ENCODE results near the gene STXBP5.

STXBP5 gene

GRCh38 chr6:147331401-147331800, 127.2 kb downstream of the STXBP5 start:
- TF ChIP-seq, protein P1, sequence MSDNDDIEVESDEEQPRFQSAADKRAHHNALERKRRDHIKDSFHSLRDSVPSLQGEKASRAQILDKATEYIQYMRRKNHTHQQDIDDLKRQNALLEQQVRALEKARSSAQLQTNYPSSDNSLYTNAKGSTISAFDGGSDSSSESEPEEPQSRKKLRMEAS (IDR thresholded peaks at IDR 0.05; ENCODE audit: low read depth, low read length) = no peak
- no peak for TF ChIP-seq POLR2A (IDR thresholded peaks at IDR 0.05; ENCODE audit: extremely low read depth, insufficient read length)
- no peak for TF ChIP-seq CTCF (IDR thresholded peaks at IDR 0.05; ENCODE audit: low read depth, low read length)
- no peak for TF ChIP-seq MYC (IDR thresholded peaks at IDR 0.05; ENCODE audit: low read depth, low read length)
- H3K4me3 ChIP-seq (ENCODE audit: low read depth, low read length) = no peak overlapping the region
- no peak for DNase-seq (ENCODE audit: low read depth)

DNA sequence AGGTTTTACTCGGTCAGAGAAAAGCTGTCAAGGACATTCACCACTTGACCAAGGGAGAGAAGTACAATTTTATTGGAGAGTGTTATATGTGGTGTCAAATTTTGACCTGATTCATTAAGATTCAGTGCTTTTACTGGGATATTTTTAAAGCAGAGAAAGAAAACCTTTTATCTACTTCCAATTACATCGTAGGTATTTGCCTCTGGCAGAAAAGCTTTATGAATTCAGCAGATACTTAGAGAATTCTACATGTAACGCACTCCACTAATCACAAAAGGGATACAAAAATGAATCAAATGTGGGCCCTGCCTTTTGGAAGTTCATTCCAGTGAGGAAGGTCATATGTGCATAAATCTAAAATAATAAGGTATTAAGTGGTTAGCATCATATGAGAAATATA, 133.7 kb downstream of the STXBP5 start:
- no peak overlapping the region for H3K4me3 ChIP-seq (ENCODE audit: low read depth, low read length)
- no peak for TF ChIP-seq CTCF (IDR thresholded peaks at IDR 0.05; ENCODE audit: low read depth, low read length)
- no peak for DNase-seq (ENCODE audit: low read depth)

DNA sequence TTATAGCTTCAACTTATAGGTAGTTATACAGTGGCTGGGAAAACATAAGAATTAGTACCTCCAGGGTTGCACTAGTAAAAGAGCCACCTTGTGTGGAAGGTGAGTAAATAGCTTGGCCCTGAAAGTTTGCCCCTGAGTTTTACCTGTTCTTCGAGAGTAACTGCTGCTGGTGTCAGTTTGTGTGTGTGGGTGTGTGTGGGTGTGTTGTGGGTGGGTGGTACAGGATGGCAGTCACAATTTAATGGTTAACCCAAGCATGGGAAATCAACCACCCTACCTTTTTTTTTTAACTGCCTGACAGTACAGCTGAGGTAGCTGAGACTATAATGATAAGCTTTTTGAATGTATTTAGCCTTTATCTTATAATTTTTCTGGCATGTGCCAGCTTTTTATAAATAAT, 137.3 kb downstream of the STXBP5 start:
- DNase-seq (ENCODE audit: low read depth) = no peak
- no peak for TF ChIP-seq POLR2A (IDR thresholded peaks at IDR 0.05; ENCODE audit: extremely low read depth, insufficient read length)
- TF ChIP-seq CTCF (IDR thresholded peaks at IDR 0.05; ENCODE audit: low read depth, low read length) = no peak
- TF ChIP-seq, protein P1 (IDR thresholded peaks at IDR 0.05; ENCODE audit: low read depth, low read length) = no peak
- no peak for TF ChIP-seq MYC (IDR thresholded peaks at IDR 0.05; ENCODE audit: low read depth, low read length)
- H3K4me3 ChIP-seq (ENCODE audit: low read depth, low read length) = no peak overlapping the region

- H3K4me3 ChIP-seq (ENCODE audit: low read depth, low read length) = no peak overlapping the region
- DNase-seq (ENCODE audit: low read depth) = no peak
- TF ChIP-seq MYC (IDR thresholded peaks at IDR 0.05; ENCODE audit: low read depth, low read length) (no peak), CTCF (IDR thresholded peaks at IDR 0.05; ENCODE audit: low read depth, low read length) (no peak), POLR2A (IDR thresholded peaks at IDR 0.05; ENCODE audit: extremely low read depth, insufficient read length) (no peak)
- TF ChIP-seq, protein P1 (IDR thresholded peaks at IDR 0.05; ENCODE audit: low read depth, low read length) = no peak
These were observed 141.7 kb downstream of the STXBP5 start for GRCh38 chr6:147345902-147346301.

- TF ChIP-seq POLR2A (IDR thresholded peaks at IDR 0.05; ENCODE audit: extremely low read depth, insufficient read length) (no peak), MYC (IDR thresholded peaks at IDR 0.05; ENCODE audit: low read depth, low read length) (no peak), CTCF (IDR thresholded peaks at IDR 0.05; ENCODE audit: low read depth, low read length) (no peak)
- TF ChIP-seq, protein P1 (IDR thresholded peaks at IDR 0.05; ENCODE audit: low read depth, low read length) = no peak
- DNase-seq (ENCODE audit: low read depth) = no peak
- no peak overlapping the region for H3K4me3 ChIP-seq (ENCODE audit: low read depth, low read length)
These were observed 143.1 kb downstream of the STXBP5 start for GRCh38 chr6:147347179-147347881.
